8988T (cell line): ENCODE measurements around the gene SLC2A14.
"Not testable (repeated sequence)": the region's sequence is repeated elsewhere in the genome, so short reads cannot be mapped to it uniquely, and the experiment has no call there.

ENCODE experiments used
- DNase-seq: peaks from one replicate; pipeline ENCODE4 v3.0.0; 2011

The SLC2A14 gene

DNA sequence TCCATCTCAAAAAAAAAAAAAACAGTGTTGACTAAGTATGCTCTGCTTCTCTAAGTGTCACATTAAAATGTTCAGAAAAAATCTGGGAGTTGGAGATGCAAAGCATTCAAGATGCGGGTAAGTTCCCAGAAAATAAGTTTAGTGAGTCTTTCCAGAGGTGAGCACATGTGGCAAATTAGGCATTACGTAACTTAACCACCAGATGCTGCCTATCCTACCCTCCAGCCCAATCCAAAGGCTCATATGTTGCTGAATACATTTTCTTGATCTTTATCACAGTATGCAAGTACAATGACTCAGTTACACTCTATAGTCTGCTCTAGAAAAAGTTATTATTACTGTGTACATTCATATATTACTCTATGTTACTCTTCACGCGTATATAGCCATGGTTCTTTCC is 3.6 kb downstream of the SLC2A14 start:
- no peak for DNase-seq

DNA sequence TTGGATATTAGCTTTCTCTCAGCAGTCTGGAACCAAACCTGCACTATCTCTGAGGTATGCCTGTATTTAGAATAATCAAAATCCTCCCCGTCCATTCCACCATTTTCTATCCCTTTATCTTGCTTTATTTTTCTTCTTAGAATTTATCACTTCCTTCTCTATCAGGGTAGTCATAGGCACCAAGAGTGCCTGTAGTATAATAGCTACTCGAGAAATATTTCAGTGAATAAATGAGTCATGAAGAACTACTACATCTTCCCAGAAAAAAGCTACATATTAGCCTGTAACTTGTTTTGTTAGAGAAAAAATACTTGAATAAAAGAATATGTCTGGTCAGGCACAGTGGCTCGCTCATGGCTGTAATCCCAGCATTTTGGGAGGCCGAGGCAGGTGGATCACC is 4.3 kb downstream of the SLC2A14 start:
- no peak for DNase-seq

DNA sequence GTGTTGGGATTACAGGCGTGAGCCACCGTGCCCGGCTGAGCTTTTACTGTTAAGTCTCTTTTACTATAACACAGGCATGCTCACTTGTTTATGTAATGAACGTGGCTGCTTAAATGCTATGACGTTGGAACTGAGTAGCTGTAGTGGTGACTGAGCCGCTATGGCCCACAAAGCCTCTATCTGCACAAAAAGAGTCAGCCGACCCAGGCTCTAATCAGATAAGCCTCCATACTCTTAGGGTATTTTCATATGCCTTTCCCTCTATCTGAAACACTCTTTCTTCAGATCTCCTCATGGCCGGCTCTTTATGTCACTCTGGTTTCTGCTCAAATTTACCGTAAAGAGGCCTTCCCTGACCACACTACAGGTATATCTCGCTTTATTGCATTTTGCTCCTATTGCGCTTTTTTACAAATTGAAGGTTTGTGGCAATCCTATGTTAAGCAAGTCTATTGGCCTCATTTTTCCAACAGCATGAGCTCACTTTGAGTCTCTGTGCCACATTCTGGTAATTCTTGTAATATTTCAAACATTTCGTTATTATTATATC is 8.0 kb downstream of the SLC2A14 start:
- DNase-seq = no peak

DNA sequence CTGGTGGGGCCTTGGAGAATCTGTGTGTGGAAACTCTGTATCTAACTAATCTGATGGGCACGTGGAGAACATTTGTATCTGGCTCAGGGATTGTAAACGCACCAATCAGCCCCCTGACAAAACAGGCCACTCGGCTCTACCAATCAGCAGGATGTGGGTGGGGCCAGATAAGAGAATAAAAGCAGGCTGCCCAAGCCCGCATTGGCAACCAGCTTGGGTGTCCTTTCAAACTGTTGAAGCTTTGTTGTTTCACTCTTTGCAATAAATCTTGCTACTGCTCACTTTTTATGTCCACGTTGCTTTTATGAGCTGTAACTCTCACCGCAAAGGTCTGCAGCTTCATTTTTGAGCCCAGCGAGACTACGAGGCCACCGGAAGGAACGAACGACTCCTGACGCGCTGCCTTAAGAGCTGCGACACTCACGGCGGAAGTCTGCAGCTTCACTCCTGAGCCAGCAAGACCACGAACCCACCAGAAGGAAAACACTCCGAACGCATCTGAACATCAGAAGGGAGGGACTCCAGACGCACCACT is 9.8 kb downstream of the SLC2A14 start:
- not testable (repeated sequence) for DNase-seq

DNA sequence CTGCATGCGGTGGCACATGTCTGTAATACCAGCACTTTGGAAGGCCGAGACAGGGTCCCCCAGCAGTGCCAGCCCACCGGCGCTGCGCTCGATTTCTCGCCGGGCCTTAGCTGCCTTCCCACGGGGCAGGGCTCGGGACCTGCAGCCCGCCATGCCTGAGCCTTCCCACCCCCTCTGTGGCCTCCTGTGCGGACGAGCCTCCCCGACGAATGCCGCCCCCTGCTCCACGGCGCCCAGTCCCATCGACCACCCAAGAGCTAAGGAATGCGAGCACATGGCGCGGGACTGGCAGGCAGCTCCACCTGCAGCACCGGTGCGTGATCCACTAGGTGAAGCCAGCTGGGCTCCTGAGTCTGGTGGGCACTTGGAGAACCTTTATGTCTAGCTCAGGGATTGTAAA is 10.4 kb downstream of the SLC2A14 start:
- not testable (repeated sequence) for DNase-seq

DNA sequence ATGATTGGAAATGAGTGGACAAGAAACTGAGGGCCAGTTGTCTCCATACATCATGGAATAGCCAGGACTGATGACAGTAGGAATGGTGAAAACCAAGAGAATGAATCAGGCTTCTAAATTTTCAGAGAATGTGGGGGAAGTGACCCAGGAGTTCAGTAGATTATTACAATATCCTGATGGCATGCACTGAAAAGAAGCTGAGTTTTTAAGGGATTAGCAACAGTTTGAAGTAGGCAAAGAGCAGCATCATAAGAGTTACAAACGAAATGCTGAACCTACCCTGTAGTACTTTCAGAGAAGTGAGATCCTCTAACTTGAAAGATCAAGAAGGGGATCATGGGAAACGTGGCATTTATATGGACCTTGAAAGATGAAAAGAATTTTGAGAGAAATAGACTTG is 13.2 kb downstream of the SLC2A14 start:
- no peak for DNase-seq

DNA sequence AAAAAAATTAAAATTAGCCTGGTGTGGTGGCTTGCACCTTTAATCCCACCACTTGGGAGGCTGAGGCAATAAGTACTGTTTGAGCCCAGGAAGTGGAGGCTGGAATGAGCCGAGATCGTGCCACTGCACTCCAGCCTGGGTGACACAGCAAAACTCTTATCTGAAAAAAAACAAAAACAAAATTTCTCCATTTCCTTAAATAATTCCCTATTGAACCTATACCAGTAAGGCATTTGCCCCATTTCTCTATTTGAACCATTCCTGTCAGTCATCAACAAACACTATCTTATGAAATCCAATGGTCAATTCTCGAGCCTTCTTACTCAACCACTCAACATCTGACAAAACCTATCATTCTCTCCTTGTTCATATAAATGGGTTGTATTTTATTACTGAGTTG is 14.7 kb downstream of the SLC2A14 start:
- DNase-seq = no peak

DNA sequence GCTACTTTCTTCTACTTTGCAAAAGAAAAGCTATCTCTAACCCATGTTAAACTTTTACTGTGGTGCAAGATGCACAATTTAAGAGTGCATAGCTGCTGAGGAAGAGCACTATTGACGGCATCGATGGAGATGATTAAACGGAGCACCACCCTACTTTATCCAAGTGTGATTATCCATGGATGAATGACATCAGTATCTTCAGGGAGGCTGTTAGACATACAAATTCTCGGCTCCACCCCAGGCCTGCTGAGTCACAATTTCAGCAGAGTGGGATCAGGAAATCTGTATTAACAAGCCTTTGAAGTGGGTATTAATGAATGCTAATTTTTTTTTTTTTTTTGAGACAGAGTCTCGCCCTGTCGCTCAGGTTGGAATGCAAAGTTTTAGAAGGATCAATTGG is 16.2 kb downstream of the SLC2A14 start:
- no peak for DNase-seq

DNA sequence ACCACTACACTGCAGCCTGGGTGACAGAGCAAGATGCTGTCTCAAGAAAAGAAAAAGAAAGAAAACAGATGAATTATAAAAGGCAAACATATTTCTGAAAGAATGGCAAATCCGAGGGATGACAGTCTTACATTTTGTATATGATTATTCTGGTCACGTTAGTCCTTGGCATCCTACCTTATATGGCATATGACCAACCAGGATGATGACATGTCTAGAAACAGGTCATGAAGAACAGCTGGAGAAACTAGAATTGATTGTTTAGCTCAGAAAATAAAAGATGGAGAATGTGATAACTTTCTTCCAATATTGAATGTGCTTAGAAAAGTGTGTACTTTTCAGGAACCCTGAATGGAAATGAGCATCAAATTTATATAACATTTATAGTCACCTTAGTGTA is 19.2 kb downstream of the SLC2A14 start:
- DNase-seq = no peak

DNA sequence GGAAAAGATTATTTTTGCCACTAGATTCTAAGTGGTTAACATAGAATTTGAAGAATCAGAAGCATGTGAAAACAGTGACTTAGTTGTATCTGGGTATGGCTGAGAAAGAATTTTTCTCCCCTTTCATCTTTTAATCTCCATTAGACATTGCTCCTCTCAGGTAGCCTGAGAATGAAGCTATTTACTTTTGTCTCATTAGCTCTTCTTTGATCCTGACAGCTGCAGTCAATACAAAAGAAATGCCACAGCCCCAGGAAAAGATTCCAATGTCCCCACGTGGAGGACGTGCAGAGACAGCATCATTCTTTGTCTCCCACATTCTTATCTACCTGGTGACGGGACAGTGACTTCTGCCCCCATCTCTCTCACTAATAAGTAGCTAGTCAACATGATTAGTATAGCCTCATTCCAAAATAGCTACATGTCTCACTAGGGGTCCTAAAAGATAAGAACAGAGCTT is 21.1 kb downstream of the SLC2A14 start:
- not testable (repeated sequence) for DNase-seq

DNA sequence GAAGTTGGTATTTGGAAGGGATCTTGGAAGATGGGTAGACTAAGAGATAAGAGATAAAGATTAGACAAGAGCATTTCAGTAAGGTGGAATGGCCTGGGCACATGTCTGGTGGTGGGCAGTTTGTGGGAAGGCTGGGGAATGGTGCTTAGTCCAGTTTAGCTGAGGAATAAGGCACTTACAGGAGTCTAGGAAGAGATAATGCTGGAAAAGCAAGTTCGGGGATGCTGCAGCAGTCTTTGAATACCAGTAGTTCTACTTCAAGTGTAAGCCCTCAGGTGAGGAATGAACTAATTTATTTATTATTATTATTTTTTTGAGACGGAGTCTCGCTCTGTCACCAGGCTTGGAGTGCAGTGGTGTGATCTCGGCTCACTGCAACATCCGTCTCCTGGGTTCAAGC is 22.6 kb downstream of the SLC2A14 start:
- not testable (repeated sequence) for DNase-seq

DNA sequence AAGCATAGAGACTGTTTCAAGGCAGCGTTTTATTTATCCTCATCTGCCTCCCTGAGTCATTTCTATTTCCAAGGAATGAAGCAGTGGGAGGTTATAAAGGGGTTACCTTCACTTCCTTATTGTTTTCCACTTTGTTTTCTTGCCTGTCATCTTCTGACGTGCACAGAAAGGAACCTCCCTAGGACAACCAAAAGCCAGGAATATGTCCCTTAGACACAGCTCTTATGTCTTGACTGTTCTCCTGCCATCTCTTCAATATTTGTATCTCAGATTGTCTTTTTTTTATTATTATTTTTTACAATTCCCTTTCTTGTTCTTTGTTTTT is 24.7 kb downstream of the SLC2A14 start:
- not testable (repeated sequence) for DNase-seq

DNA sequence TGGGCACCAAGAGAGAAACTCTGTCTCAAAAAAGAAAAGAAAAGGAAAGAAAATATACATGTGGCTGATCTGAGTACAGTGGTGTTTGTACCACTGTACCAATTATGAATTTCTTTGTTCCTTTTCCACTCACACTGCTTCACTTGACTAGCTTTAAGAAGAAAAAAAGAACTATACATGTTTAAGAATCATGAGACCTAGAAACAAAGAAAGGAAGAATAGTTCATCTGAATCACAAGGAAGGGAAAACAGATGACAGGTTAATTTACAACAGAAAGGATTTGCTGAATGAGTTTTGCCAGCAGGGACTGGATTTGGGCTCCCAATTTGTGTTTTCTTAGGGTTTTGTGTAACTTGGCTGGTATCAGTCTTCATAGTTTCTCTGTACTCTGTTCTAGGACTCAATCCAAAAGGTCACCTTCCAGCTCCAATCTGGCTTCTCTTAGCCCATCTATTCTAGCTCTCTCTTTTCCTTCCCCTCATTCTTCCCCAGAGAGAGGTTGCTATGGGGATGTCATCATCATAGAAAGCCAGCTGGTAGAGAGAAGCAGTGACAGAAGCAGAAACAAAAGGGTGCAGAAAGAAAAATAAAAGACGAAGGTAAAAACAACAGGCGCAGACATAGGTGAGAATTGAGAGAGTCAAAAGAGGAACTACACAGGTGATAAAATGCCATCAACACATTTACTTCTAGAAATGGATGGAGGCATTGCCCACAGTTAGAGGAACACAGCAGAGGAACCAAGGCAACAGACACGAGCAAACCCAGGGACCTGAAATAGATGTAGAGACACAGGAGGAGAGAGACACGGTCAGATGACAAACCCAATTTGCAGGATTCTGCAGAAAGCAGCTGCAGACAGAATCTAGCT is 25.3 kb downstream of the SLC2A14 start:
- DNase-seq = not testable (repeated sequence)

DNA sequence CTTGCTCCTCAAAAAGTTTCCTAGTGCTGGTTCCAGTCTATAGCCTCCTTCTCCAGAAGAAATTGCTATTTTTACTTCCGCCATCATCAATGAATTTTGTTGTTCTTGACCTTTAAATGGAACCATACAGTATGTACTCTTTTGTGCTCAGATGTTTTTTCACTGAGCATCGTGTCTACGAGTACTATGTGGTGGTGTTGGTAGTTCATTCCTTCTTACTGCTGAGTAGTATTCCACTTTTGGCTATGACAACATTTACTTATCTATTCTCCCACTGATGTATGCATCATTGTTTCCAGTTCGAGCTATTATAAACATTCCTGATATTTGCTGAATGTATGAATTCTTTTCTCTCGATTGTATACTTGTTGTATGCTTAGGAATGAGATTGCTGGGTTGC is 28.6 kb downstream of the SLC2A14 start:
- no peak for DNase-seq

DNA sequence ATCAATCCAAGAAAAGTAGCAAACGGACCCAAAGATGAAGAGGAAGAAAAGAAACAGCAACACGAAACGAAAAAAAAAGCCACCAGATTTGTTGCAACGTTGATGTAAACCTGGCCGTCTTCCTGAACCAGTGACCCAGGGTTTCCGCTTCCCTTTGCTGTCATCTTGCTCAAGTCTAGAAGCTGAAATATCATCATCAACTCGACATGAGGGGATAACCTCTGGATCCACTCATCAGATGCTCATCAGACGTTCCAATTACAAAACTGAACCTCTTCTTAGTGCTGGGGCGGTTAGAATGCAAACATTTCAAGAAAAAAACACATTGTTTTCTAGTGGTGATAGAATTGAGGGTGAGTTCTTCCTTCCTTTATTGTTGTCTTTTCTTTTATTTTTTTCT is 29.1 kb downstream of the SLC2A14 start:
- not testable (repeated sequence) for DNase-seq

DNA sequence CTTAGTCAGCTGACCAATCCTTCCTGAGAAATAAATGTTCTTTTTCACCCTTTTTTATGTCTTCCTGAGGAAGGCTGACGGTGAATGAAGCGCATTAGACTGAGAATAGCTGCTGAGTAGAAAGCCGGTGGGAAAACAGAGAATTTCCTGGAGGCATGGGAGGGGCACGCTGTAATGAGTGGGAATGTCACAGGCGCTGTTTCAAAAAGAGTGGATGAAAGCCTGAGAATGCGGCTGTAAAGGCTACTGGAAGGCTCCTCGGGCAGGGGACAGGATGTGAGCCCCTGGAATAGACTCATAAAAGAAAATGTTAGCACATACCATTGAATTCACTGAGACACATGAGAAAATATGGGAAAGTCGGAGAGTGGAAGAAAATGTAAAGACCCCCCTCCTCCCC is 29.6 kb downstream of the SLC2A14 start:
- not testable (repeated sequence) for DNase-seq

DNA sequence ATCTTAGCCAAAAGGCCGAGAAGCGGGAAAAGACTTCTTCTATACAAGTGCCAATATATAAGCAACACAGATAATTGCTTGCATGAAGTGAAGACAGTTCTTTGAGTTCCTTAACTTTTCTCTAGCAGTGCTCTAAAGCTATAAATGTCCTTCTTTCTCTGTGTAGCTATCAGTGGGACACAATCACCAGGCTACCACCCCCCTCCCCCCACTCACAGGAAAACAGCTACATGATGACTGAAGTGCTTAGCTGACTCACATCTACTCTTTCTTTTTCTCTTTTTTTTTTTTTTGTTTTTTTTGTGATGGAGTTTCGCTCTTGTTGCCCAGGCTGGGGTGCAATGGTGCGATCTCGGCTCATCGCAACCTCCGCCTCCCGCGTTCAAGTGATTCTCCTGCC is 30.3 kb downstream of the SLC2A14 start:
- DNase-seq = not testable (repeated sequence)

DNA sequence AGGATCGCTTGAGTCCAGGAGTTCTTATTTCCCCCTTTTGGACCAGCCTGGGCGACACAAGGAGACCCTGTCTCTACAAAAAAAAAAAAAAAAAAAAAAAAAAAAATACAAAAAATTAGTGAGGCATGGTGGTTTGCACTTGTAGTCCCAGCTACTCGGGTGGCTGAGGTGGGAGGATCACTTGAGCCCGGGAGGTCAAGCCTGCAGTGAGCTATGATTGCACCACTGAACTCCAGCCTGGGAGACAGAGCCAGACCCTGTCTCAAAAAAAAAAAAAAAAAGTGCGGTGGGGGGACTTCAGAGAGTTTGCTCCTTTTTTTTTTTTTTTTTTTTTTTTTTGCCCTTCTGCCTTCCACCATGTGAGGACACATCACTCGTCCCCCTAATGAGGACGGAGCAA is 32.9 kb downstream of the SLC2A14 start:
- not testable (repeated sequence) for DNase-seq

DNA sequence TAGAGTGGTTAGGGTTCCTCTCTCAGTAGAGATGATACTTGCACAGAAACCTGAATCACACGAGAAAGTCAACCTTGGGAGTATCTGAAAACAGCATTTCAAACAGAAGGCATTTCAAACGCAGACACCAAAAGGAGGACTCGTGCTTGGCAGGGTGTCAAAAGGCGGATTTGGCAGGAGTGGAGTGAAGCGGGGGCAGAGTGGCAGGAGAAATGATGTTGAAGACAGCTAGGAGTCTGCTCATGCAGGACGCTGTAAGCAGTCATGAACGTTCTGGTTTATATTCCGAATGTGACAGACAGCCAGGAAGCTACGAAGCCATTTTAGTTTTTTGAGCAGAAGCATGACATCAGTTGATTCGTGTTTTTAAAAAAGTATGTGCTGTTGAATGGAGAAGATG is 33.5 kb downstream of the SLC2A14 start:
- not testable (repeated sequence) for DNase-seq

DNA sequence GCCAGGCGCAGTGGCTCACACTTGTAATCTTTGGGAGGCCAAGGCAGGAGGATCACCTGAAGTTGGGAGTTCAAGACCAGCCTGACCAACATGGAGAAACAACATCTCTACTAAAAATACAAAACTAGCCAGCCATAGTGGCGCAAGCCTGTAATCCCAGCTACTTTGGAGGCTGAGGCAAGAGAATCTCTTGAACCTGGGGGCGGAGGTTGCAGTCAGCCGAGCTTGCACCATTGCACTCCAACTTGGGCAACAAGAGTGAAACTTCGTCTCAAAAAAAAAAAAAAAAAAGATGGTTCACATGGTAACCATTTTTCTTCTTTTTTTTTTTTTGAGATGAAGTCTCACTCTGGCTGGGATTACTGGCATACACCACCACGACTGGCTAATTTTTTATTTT is 35.3 kb downstream of the SLC2A14 start:
- no peak for DNase-seq

DNA sequence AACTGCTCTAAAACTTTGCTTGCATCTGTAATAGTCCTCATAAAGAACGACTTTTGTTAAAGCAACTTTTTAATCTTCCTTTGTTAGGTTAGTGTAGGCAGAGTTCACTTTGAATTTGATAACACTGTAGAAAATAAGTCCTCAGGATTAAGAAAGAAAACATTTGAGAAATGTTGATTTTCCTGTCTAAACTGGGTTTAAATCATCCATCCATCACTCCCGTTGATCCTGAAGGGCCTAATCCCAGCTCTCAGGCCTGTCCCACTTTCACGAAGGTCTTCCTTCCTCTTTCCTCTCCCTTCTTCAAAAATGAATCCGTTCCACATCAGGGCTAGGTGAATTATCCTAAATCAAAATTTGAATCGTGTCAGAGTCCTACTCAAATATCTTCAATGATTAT is 36.9 kb downstream of the SLC2A14 start:
- no peak for DNase-seq

DNA sequence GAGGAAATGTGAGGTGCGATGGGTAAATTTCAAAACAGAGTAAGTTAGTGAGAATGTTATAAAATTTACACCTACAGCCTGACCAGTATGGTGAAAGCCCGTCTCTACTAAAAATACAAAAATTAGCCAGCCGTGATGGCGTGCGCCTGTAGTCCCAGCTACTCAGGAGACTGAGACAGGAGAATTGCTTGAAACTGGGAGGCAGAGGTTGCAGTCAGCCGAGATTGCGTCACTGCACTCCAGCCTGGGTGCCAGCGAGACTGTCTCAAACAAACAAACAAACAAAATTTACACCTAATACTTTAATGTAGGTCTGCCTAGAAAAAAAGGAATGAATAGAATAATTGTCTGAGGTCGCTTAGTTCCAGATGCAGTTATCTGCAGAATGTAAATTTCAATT is 37.6 kb downstream of the SLC2A14 start:
- no peak for DNase-seq

DNA sequence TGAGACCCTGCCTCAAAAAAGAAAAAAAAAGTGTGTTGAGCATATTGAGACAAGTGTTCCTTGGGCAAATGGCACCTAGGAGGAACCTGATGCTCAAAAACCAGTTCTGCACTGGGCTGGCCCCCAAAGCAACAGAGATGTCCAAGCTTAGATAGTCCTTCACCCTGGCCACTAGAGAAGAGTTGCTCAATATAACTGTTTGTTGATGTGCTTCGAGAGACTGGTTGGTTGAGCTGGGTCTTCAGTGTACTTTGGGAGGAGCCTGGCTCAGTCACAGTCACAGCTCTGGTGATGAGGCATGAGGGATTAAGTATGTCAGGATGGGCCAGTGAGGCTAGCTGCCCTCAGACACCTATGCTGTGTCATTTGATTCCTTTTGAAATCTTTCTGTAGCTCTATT is 38.0 kb downstream of the SLC2A14 start:
- DNase-seq = no peak

DNA sequence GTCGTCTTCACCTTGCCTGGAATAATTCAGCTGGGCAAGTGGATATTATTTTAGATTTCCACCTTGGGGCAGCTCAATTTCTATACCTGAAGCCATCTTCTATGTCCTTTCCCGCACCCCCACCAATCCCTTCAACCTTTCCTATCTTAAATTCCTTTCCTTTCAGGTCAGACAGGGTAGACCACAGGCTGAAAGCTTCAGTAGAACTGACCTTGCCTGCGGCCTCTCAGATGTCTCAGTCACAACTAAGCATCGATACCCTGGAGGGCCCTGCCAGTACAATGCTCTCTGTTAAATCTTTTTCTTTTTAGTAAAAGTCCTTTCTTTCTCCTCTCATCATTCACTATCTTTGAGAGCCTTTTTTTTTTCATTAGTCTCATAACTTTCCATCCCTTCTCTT is 38.9 kb downstream of the SLC2A14 start:
- no peak for DNase-seq

DNA sequence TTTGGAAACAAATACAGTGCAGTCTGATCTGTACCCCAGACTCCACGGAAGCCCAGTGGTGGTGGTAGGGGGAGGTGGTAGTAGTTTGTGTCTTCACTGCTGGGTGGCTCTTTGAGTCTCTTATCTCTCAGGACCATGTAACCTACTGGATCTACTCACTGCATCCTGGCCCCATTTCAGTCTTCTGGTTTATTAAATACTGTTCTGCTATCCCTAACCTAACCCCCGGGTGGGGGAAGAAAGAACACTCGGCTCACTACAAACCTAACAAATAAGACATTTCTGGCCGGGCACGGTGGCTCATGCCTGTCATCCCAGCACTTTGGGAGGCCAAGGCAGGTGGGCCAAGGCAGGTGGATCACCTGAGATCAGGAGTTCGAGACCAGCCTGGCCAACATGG is 39.5 kb downstream of the SLC2A14 start:
- not testable (repeated sequence) for DNase-seq
